HCT116 (cell line): Measurements from ENCODE around the gene PITPNM1. TPM values are rescaled to one million over a fixed set of nuclear protein-coding genes. Genes with fewer than 3 reads are reported as not detected.

ENCODE experiments used
- ATAC-seq: fragments of 200-7000 bp; cut with Tn5 transposase; 2 replicates; pipeline ENCODE4 v1.9.1; 2020; ENCODE audit warnings: mild to moderate bottlenecking, moderate library complexity
- BruUV-seq: library from RNA; stranded (reverse); fragments of 400-500 nt; replicated peaks from 2 replicates; lab custom pipeline; 2021; lab: Mats Ljungman, UMichigan
- CTCF ChIA-PET: fragments of 300-600 bp; sonication (Branson Sonifier 250); formaldehyde crosslinking; loops from one replicate; lab custom pipeline; 2021; ENCODE audit warnings: antibody characterized with exemption; lab: Charles Lee
- POLR2A ChIA-PET: fragments of 300-600, 350-600 bp; sonication (Branson Sonifier 250); formaldehyde crosslinking; loops from one replicate; lab custom pipeline; 2021; ENCODE audit warnings: antibody characterized with exemption; lab: Charles Lee
- RAD21 ChIA-PET, 2 experiments: fragments of 300-600 bp; sonication (Branson Sonifier 250); formaldehyde crosslinking; loops; one replicate each; lab custom pipeline; 2023; ENCODE audit warnings: low total read pairs in 2 of 2; ENCODE audit not compliant: uncharacterized antibody in 2 of 2, unreplicated experiment in 2 of 2, low non-redundant PET in 1 of 2; lab: Charles Lee
- DNase-seq: peaks from one replicate; pipeline ENCODE4 v3.0.0-alpha.2; 2010; ENCODE audit warnings: low read depth, low spot score
- H2AFZ ChIP-seq: fragments of 200-600 bp; shearing (Covaris generic), sonication (generic); 2 replicates; pipeline ENCODE4 v1.6.1; 2017; ENCODE audit warnings: low read depth, mixed run types, mixed read lengths, antibody characterized with exemption, low read length; ENCODE audit not compliant: poor library complexity, severe bottlenecking
- H3K27ac ChIP-seq: 2 replicates; pipeline ENCODE4 v1.5.1; 2012; ENCODE audit warnings: low read depth, low read length
- H3K27me3 ChIP-seq: fragments of 200-600 bp; sonication (generic); 2 replicates; pipeline ENCODE4 v1.6.1; 2016; ENCODE audit warnings: mixed run types, low read length, mixed read lengths; ENCODE audit not compliant: insufficient read depth
- H3K36me3 ChIP-seq, 2 experiments: fragments of 200-500 bp in 1 of 2; fragments of 200-600 bp in 1 of 2; sonication (Bioruptor generic) in 1 of 2; sonication (generic) in 1 of 2; 2 replicates each; pipeline versions ENCODE4 v1.5.1 to v1.6.1; 2014 to 2016; ENCODE audit warnings: low read length in 2 of 2, inconsistent platforms in 1 of 2, mixed read lengths in 1 of 2, mixed run types in 1 of 2; ENCODE audit not compliant: insufficient read depth in 2 of 2, control insufficient read depth in 1 of 2
- H3K4me1 ChIP-seq, 2 experiments: fragments of 200-600 bp in 1 of 2; sonication (generic) in 1 of 2; 2 replicates each; pipeline versions ENCODE4 v1.5.1 to v1.6.1; 2012 to 2017; ENCODE audit warnings: low read length in 2 of 2, inconsistent platforms in 1 of 2, mild to moderate bottlenecking in 1 of 2, mixed read lengths in 1 of 2, mixed run types in 1 of 2, moderate library complexity in 1 of 2; ENCODE audit not compliant: insufficient read depth in 2 of 2, control insufficient read depth in 1 of 2
- H3K4me2 ChIP-seq: fragments of 200-600 bp; sonication (generic); 2 replicates; pipeline ENCODE4 v1.6.1; 2017; ENCODE audit warnings: mixed run types, low read length, mixed read lengths
- H3K4me3 ChIP-seq, 2 experiments: fragments of 200-600 bp in 1 of 2; sonication (generic) in 1 of 2; replicated peaks in 1 of 2; 2 replicates each; pipeline ENCODE4 v1.5.1; 2011 to 2016; ENCODE audit warnings: low read length in 2 of 2, control low read depth in 1 of 2, low read depth in 1 of 2, mild to moderate bottlenecking in 1 of 2, mixed read lengths in 1 of 2, mixed run types in 1 of 2
- H3K79me2 ChIP-seq: fragments of 200-600 bp; sonication (generic); 2 replicates; pipeline ENCODE4 v1.6.1; 2017; ENCODE audit warnings: mild to moderate bottlenecking, mixed run types, low read length, moderate library complexity, mixed read lengths; ENCODE audit not compliant: insufficient read depth
- H3K9ac ChIP-seq: fragments of 200-600 bp; sonication (generic); 2 replicates; pipeline ENCODE4 v1.6.1; 2016; ENCODE audit warnings: low read length, mixed read lengths
- H3K9me2 ChIP-seq: fragments of 200-600 bp; sonication (generic), shearing (Covaris generic); 2 replicates; pipeline ENCODE4 v1.6.1; 2017; ENCODE audit warnings: mixed run types, mild to moderate bottlenecking, moderate library complexity; ENCODE audit not compliant: insufficient read depth
- H3K9me3 ChIP-seq, 2 experiments: fragments of 200-500 bp in 1 of 2; fragments of 200-600 bp in 1 of 2; sonication (Bioruptor generic) in 1 of 2; sonication (generic) in 1 of 2; 2 replicates each; pipeline ENCODE4 v1.6.1; 2014 to 2017; ENCODE audit warnings: low read length in 2 of 2, mixed read lengths in 2 of 2, inconsistent platforms in 1 of 2, low read depth in 1 of 2, mild to moderate bottlenecking in 1 of 2, mixed run types in 1 of 2, moderate library complexity in 1 of 2; ENCODE audit not compliant: control insufficient read depth in 1 of 2, insufficient read depth in 1 of 2
- H4K20me1 ChIP-seq: fragments of 200-600 bp; sonication (generic), shearing (Covaris generic); 2 replicates; pipeline ENCODE4 v1.6.1; 2017; ENCODE audit warnings: mixed run types, mild to moderate bottlenecking, moderate library complexity; ENCODE audit not compliant: insufficient read depth
- CBX3 ChIP-seq: IDR thresholded peaks from 2 replicates; pipeline ENCODE4 v1.6.1; 2012; ENCODE audit warnings: low read depth
- EGR1 ChIP-seq: IDR thresholded peaks from 2 replicates; pipeline ENCODE4 v1.6.1; 2012; ENCODE audit warnings: low read depth
- EZH2phosphoT487 ChIP-seq: fragments of 200-600 bp; IDR thresholded peaks from 2 replicates; pipeline ENCODE4 v1.6.1; 2018; ENCODE audit warnings: antibody characterized with exemption, borderline replicate concordance
- FOSL1 ChIP-seq: IDR thresholded peaks from 2 replicates; pipeline ENCODE4 v1.6.1; 2012; ENCODE audit warnings: low read depth
- JUND ChIP-seq: IDR thresholded peaks from 2 replicates; pipeline ENCODE4 v1.6.1; 2012
- MAX ChIP-seq: IDR thresholded peaks from 2 replicates; pipeline ENCODE4 v1.6.1; 2012
- POLR2A ChIP-seq: IDR thresholded peaks from 2 replicates; pipeline ENCODE4 v1.7.0; 2011; ENCODE audit warnings: borderline replicate concordance; ENCODE audit not compliant: insufficient read depth, insufficient read length; ENCODE audit errors: extremely low read depth
- SIN3A ChIP-seq: IDR thresholded peaks from 2 replicates; pipeline ENCODE4 v1.6.1; 2012; ENCODE audit warnings: low read depth
- SP1 ChIP-seq: IDR thresholded peaks from 2 replicates; pipeline ENCODE4 v1.6.1; 2012; ENCODE audit warnings: low read depth
- SRF ChIP-seq: IDR thresholded peaks from 2 replicates; pipeline ENCODE4 v1.6.1; 2012; ENCODE audit warnings: low read depth
- TCF7L2 ChIP-seq: IDR thresholded peaks from 2 replicates; pipeline ENCODE4 v1.7.0; 2011; ENCODE audit warnings: borderline replicate concordance, inconsistent platforms; ENCODE audit not compliant: insufficient read depth, insufficient read length; ENCODE audit errors: extremely low read depth
- YY1 ChIP-seq: IDR thresholded peaks from 2 replicates; pipeline ENCODE4 v1.6.1; 2011; ENCODE audit warnings: low read length, low read depth, moderate library complexity, mild to moderate bottlenecking; ENCODE audit not compliant: insufficient replicate concordance; ENCODE audit errors: extremely low read depth
- ZFX ChIP-seq: fragments of 450-650 bp; IDR thresholded peaks from 2 replicates; pipeline ENCODE4 v1.6.1; 2017
- ZNF274 ChIP-seq: fragments of 200-500 bp; sonication (Bioruptor generic); IDR thresholded peaks from 2 replicates; pipeline ENCODE4 v1.6.1; 2014; ENCODE audit warnings: mild to moderate bottlenecking, low read depth, low read length, inconsistent platforms
- intact Hi-C: fragments of 100-400 bp; cut with micrococcal nuclease; formaldehyde crosslinking; loops from 2 replicates; pipeline ENCODE4 v1.10.0; 2022
- total RNA-seq: library from RNA; stranded (reverse); gene quantifications from one replicate; pipeline ENCODE4 v1.2.1, GENCODE V29; 2021; ENCODE audit not compliant: unreplicated experiment
- TF ChIP-seq, protein P1 (sequence below): IDR thresholded peaks from 2 replicates; pipeline ENCODE4 v1.6.1; 2012; ENCODE audit warnings: low read depth
- TF ChIP-seq, protein P2 (sequence below), 3 experiments: fragments of 200-600 bp in 1 of 3; sonication (generic) in 1 of 3; IDR thresholded peaks in 2 of 3; conservative IDR thresholded peaks in 1 of 3; 2 replicates each; pipeline ENCODE4 v1.5.1; 2012 to 2017; ENCODE audit warnings: low read depth in 2 of 3, low read length in 2 of 3, antibody characterized with exemption in 1 of 3, borderline replicate concordance in 1 of 3, control low read depth in 1 of 3, mild to moderate bottlenecking in 1 of 3, mixed read lengths in 1 of 3, mixed run types in 1 of 3, moderate library complexity in 1 of 3; ENCODE audit not compliant: insufficient read depth in 1 of 3

The PITPNM1 gene
- total RNA-seq, 1 experiment from 2014 or later = 79.5 TPM

DNA sequence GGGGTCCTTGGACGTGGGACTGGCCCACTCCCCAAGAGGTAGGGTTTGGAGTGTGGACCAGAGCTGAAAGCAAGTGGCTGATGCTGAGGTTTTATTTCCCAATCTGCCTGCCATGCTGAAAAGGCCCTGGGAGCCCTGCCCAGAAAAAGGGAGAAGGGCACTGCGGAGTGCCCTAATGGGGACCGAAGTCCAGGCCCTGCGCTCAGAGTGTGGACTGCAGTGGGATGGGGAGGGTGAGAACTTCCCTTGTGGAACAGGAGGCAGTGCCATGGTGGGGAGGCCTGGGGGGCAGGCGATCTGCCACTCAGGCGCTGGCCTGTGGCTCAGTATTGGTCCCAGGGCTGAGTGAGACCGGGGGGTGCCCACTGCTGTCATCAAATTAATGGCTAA lies 56.9 kb downstream of the PITPNM1 start:
- Histone ChIP-seq H4K20me1 (no peaks in the 10 kb centered on the region), H3K9ac (no peak overlapping the region), H3K4me1 (peaks cover 3 to 8% of the 10 kb centered on the region in 2 experiments; a peak in 2 of 4 replicates), H3K4me3 (no peak overlapping the region), H3K9me2 (no peaks in the 10 kb centered on the region), H3K79me2 (no peaks in the 10 kb centered on the region), H3K27me3 (no peaks in the 10 kb centered on the region), H3K36me3 (no peaks in the 10 kb centered on the region), H3K9me3 (no peaks in the 10 kb centered on the region), H3K27ac (no peak overlapping the region), H3K4me2 (no peak overlapping the region), H2AFZ (no peak overlapping the region)
- CTCF ChIA-PET = no interaction called here
- BruUV-seq = no TSS peak
- TF ChIP-seq SRF = no peak
- POLR2A ChIA-PET = no interaction called here
- intact Hi-C loops = no loop called here
- no peak for ATAC-seq
- RAD21 ChIA-PET = no interaction called here
- DNase-seq = no peak

- peaks cover 0 to 2% of the 10 kb centered on the region in 2 experiments; a peak in 1 of 4 replicates for H3K36me3 ChIP-seq
- H3K9me2 ChIP-seq = no peaks in the 10 kb centered on the region
- no peak overlapping the region for H2AFZ ChIP-seq
- H3K79me2 ChIP-seq = peaks cover 7% of the 10 kb centered on the region; the same call in 1 of the 2 replicates
- H3K4me2 ChIP-seq = no peak overlapping the region
- POLR2A ChIA-PET = no interaction called here
- ATAC-seq (no peak), DNase-seq (no peak)
- TF ChIP-seq ZNF274 (no peak), ZFX (no peak), TCF7L2 (no peak), FOSL1 (no peak), EGR1 (no peak), SP1 (no peak), POLR2A (no peak), MAX (no peak), YY1 (no peak), SIN3A (no peak), JUND (no peak), CBX3 (no peak), EZH2phosphoT487 (no peak)
- TF ChIP-seq, protein P1, sequence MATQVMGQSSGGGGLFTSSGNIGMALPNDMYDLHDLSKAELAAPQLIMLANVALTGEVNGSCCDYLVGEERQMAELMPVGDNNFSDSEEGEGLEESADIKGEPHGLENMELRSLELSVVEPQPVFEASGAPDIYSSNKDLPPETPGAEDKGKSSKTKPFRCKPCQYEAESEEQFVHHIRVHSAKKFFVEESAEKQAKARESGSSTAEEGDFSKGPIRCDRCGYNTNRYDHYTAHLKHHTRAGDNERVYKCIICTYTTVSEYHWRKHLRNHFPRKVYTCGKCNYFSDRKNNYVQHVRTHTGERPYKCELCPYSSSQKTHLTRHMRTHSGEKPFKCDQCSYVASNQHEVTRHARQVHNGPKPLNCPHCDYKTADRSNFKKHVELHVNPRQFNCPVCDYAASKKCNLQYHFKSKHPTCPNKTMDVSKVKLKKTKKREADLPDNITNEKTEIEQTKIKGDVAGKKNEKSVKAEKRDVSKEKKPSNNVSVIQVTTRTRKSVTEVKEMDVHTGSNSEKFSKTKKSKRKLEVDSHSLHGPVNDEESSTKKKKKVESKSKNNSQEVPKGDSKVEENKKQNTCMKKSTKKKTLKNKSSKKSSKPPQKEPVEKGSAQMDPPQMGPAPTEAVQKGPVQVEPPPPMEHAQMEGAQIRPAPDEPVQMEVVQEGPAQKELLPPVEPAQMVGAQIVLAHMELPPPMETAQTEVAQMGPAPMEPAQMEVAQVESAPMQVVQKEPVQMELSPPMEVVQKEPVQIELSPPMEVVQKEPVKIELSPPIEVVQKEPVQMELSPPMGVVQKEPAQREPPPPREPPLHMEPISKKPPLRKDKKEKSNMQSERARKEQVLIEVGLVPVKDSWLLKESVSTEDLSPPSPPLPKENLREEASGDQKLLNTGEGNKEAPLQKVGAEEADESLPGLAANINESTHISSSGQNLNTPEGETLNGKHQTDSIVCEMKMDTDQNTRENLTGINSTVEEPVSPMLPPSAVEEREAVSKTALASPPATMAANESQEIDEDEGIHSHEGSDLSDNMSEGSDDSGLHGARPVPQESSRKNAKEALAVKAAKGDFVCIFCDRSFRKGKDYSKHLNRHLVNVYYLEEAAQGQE = no peak
- TF ChIP-seq, protein P2, sequence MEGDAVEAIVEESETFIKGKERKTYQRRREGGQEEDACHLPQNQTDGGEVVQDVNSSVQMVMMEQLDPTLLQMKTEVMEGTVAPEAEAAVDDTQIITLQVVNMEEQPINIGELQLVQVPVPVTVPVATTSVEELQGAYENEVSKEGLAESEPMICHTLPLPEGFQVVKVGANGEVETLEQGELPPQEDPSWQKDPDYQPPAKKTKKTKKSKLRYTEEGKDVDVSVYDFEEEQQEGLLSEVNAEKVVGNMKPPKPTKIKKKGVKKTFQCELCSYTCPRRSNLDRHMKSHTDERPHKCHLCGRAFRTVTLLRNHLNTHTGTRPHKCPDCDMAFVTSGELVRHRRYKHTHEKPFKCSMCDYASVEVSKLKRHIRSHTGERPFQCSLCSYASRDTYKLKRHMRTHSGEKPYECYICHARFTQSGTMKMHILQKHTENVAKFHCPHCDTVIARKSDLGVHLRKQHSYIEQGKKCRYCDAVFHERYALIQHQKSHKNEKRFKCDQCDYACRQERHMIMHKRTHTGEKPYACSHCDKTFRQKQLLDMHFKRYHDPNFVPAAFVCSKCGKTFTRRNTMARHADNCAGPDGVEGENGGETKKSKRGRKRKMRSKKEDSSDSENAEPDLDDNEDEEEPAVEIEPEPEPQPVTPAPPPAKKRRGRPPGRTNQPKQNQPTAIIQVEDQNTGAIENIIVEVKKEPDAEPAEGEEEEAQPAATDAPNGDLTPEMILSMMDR (IDR thresholded peaks at IDR 0.05 in 2 of 3, conservative IDR thresholded peaks at IDR 0.05 in 1 of 3; ENCODE audit: borderline replicate concordance in 1 of 3, insufficient read depth in 1 of 3, low read depth in 2 of 3, low read length in 2 of 3) = no peak
- no TSS peak for BruUV-seq
- intact Hi-C loops = no loop called here
- no peaks in the 10 kb centered on the region for H3K27me3 ChIP-seq
- CTCF ChIA-PET = no interaction called here
- H3K4me3 ChIP-seq = no peak overlapping the region
- no peaks in the 10 kb centered on the region for H3K9me3 ChIP-seq
- no peaks in the 10 kb centered on the region for H4K20me1 ChIP-seq
- H3K9ac ChIP-seq = no peak overlapping the region
- H3K4me1 ChIP-seq = peaks cover 6 to 20% of the 10 kb centered on the region in 2 experiments; a peak in 2 of 4 replicates
- no peak overlapping the region for H3K27ac ChIP-seq
- RAD21 ChIA-PET = no interaction called here
Measured at GRCh38 chr11:67445515-67445914, 59.6 kb downstream of the PITPNM1 start.
